DMS79 treated with DMSO at 0.1 percent for 48 hours (cell line): ENCODE data around the gene GCNT2.
"Not testable (repeated sequence)": the region's sequence is repeated elsewhere in the genome, so short reads cannot be mapped to it uniquely, and the experiment has no call there.

ENCODE experiments used
- DNase-seq: peaks from one replicate; lab custom pipeline; 2025; lab: John Stamatoyannopoulos, UW

The GCNT2 gene

GRCh38 chr6:10514049-10514780 is 6.9 kb upstream of the GCNT2 start:
- DNase-seq: no peak

GRCh38 chr6:10516953-10517352 is 4.2 kb upstream of the GCNT2 start:
- no peak for DNase-seq

GRCh38 chr6:10518557-10519407 is 2.4 kb upstream of the GCNT2 start:
- no peak for DNase-seq

GRCh38 chr6:10519408-10519697 is 1.8 kb upstream of the GCNT2 start:
- not testable (repeated sequence) for DNase-seq

GRCh38 chr6:10520468-10520867 is 683 bp upstream of the GCNT2 start:
- no peak for DNase-seq

- no peak for DNase-seq
These were observed 1.9 kb downstream of the GCNT2 start for GRCh38 chr6:10522929-10523573.

DNA sequence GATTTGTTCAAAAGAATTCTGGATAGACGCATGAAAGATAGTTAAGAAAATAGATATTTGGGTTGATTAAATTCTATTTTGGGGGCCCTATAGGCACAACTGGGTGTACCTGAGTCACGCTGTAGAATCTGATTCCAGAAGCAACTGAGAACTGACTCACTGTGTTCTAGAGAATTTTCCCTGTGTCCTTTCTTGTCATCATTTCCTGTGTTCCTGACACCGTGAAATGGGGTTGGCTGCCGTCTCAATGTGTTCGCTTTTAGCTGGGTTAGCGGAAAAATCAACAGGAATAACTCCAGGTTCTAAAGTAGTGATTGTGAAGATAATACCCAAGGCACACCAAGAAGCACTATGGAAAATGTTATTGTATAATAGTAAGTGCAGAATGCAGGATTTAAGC is 5.0 kb downstream of the GCNT2 start:
- DNase-seq: no peak

DNA sequence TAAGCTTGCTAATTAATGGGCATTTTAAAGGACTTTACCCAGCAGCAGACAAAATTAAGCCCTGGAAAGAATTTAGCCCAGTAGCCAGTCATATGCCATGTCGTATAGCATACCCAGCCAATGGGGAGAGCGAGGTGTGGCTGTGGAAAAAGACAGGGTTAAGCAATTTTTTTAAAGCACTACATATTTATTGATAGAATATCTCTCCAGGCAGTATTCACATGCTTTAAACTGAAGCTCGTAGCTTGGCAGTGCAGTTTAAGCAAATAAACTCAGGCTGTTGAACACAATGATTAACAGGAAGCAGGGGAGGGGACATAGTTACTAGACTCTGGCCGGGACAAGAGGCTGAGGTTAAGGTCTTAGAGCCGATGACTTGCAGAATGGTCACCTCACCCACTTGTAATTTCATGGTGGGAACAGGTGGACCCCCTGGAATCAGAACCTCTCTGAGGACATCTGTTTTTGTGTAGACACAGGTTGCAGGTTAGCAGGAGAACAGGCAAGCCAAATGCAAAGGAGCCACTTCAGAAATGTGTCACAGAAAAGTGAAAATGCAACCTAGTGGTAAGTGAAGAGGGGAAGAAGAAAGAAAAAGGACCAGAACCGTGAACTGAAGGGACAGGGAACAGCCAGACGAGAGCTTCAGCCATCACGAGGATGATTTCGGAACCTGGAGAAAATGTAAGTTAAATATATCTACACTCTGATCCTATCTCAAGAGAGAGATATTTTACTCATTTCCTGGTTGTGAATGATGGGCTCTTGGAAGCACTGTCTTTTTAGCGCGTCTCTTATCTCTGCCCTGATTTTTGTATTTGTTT is 7.2 kb downstream of the GCNT2 start:
- no peak for DNase-seq

- DNase-seq: no peak
These were observed 8.2 kb downstream of the GCNT2 start for GRCh38 chr6:10529231-10529801.

DNA sequence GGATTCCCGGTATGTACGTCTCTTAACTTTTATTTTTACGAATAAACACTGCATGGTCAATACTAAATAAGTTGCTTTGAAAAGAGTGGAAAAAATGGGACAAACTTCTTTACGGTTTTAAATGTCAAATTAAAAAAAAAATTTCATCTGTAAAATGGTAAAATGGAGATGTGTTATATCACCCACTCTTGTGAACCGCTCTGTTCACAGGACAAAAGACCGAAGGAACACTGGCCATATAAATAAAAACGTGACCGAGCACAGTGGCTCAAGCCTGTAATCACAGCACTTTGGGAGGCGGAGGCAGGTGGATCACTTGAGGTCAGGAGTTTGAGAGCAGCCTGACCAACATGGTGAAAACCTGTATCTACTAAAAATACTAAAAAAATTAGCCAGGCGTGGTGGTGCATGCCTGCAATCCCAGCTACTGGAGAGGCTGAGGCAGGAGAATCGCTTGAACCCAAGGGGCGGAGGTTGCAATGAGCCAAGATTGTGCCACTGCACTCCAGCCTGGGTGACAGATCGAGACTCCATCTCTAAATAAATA is 8.8 kb downstream of the GCNT2 start:
- not testable (repeated sequence) for DNase-seq

- no peak for DNase-seq
These were observed 10.4 kb downstream of the GCNT2 start for GRCh38 chr6:10531503-10531902.

DNA sequence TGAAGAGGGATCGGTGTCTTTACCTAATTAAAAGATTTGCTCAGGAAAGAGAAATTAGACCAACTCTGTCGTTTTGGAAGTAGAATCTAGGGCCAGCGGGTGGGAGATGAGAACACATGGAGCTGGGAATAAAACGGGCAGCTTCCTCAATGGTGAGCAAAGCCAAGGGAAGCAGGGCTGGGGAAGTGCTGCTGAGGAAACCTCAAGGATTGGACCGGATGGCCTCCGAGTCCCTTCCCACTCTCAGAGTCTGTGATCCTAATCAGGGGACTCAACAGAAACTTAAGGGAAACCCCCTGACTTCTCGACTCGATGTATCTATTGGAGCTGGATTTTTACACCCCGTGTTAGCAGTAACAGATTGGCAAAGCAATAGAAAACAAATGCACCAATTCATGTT is 10.8 kb downstream of the GCNT2 start:
- DNase-seq: no peak

DNA sequence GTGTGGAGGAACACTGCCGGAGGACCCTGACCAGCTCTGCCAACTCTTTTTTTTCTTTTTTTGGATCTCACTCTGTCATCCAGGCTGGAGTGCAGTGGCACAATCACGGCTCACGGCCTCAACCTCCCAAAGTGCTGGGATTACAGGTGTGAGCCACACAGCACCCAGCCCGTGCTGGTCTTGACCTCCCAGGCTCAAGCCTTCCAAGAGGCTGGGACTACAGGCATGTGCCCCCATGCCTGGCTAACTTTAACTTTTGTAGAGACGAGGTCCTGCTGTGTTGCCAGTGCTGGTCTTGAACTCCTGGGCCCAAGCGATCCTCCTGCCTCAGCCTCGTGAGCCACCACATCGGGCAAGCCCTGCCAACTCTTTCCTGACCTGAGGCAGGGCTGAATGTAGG is 11.2 kb downstream of the GCNT2 start:
- DNase-seq: no peak

- DNase-seq: no peak
These were observed 13.2 kb downstream of the GCNT2 start for GRCh38 chr6:10534419-10534762.

- no peak for DNase-seq
These were observed 14.0 kb downstream of the GCNT2 start for GRCh38 chr6:10535193-10535592.

GRCh38 chr6:10537726-10538125 is 16.6 kb downstream of the GCNT2 start:
- no peak for DNase-seq

DNA sequence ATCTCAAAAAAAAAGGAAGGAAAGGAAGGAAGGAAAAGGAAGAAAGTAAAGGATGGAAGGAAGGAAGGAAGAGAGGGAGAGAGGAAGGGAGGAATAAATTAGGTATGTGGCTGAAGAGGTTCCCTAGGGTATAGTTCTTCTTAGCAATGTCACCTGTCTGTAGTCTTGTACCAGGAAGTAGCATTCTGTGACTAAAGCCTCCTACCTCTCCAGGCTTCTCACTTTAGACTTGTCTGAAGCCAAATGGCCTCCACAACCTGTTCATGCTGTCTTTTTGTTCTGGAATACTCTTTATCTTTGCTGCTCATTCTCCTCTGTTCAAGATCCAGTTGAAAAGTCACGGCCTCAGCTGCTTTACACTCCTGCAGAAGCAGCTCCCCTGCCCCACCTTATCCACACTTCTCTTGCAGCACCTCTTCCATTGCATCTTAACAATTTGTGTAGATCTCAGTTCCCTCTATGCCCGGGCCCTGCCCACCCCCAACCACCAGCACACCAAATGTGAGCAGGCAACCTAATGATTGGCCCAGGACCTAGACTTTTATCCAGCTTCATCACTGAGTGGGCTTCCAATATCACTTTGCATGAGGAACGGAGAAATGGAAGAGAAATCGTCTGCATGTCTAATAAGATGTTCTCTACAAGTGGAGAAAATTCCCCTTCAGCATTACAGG is 19.1 kb downstream of the GCNT2 start:
- no peak for DNase-seq

DNA sequence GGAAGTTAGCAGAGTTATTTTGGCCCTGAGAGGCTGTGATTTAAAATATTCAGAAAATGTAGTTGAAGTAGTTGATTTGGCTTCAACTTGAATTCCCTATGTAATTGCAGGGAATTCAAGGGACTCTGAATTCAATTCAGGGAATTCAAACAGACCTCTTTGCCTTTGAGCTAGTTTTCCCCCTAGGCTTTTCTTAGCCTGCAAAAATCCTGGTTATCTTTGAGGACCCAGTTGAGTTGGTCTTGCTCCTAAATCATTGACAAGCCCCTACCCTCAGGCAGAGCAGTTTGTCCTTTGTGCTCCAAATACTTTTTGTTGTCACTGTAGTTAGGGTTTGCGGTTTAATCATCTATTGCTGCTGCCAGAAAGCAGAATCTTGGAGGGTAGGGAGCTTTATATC is 20.4 kb downstream of the GCNT2 start:
- DNase-seq: no peak

- DNase-seq: no peak
These were observed 21.1 kb downstream of the GCNT2 start for GRCh38 chr6:10542213-10542612.

GRCh38 chr6:10543488-10543887 is 22.3 kb downstream of the GCNT2 start:
- no peak for DNase-seq

- no peak for DNase-seq
These were observed 24.3 kb downstream of the GCNT2 start for GRCh38 chr6:10545482-10545881.
